GM18499 (cell line): ENCODE results near the gene NAALADL2.
"Not testable (repeated sequence)": the region's sequence is repeated elsewhere in the genome, so short reads cannot be mapped to it uniquely, and the experiment has no call there.

ENCODE experiments used
- ATAC-seq: cut with Tn5 transposase; IDR thresholded peaks from one replicate; pipeline ENCODE4 v1.9.1; 2021; ENCODE audit warnings: moderate number of reproducible peaks; ENCODE audit not compliant: insufficient read depth, unreplicated experiment

The NAALADL2 gene

GRCh38 chr3:175118382-175118941 is 259.3 kb downstream of the NAALADL2 start:
- ATAC-seq, result no peak

GRCh38 chr3:175121225-175121624 is 262.1 kb downstream of the NAALADL2 start:
- ATAC-seq, result no peak

GRCh38 chr3:175127075-175127662 is 268.0 kb downstream of the NAALADL2 start:
- ATAC-seq, result no peak

GRCh38 chr3:175129126-175129525 is 270.0 kb downstream of the NAALADL2 start:
- no peak for ATAC-seq

GRCh38 chr3:175129571-175129970 is 270.4 kb downstream of the NAALADL2 start:
- no peak for ATAC-seq

- ATAC-seq, result not testable (repeated sequence)
Measured at GRCh38 chr3:175131866-175132265, 272.7 kb downstream of the NAALADL2 start.

- ATAC-seq, result not testable (repeated sequence)
Measured at GRCh38 chr3:175132706-175133105, 273.6 kb downstream of the NAALADL2 start.

- no peak for ATAC-seq
Measured at GRCh38 chr3:175144368-175144767, 285.2 kb downstream of the NAALADL2 start.

GRCh38 chr3:175146258-175146657 is 287.1 kb downstream of the NAALADL2 start:
- no peak for ATAC-seq

- peak; percentile 84 for ATAC-seq
Measured at GRCh38 chr3:175149675-175150074, 290.5 kb downstream of the NAALADL2 start.

- no peak for ATAC-seq
Measured at GRCh38 chr3:175150812-175151401, 291.8 kb downstream of the NAALADL2 start.

GRCh38 chr3:175153595-175153994 is 294.5 kb downstream of the NAALADL2 start:
- no peak for ATAC-seq

- ATAC-seq, result no peak
Measured at GRCh38 chr3:175155172-175155571, 296.0 kb downstream of the NAALADL2 start.

- no peak for ATAC-seq
Measured at GRCh38 chr3:175159202-175159601, 300.1 kb downstream of the NAALADL2 start.

GRCh38 chr3:175161291-175161690 is 302.2 kb downstream of the NAALADL2 start:
- no peak for ATAC-seq

- no peak for ATAC-seq
Measured at GRCh38 chr3:175163686-175164085, 304.6 kb downstream of the NAALADL2 start.

- ATAC-seq, result not testable (repeated sequence)
Measured at GRCh38 chr3:175173117-175173516, 314.0 kb downstream of the NAALADL2 start.

- no peak for ATAC-seq
Measured at GRCh38 chr3:175176556-175176955, 317.4 kb downstream of the NAALADL2 start.

- ATAC-seq, result no peak
Measured at GRCh38 chr3:175179055-175179454, 319.9 kb downstream of the NAALADL2 start.

GRCh38 chr3:175184392-175184791 is 325.3 kb downstream of the NAALADL2 start:
- no peak for ATAC-seq

- ATAC-seq, result no peak
Measured at GRCh38 chr3:175185903-175186302, 326.8 kb downstream of the NAALADL2 start.

- no peak for ATAC-seq
Measured at GRCh38 chr3:175186511-175186910, 327.4 kb downstream of the NAALADL2 start.
